ENCODE data around the gene PHLDB3. TPM values are rescaled to one million over a fixed set of nuclear protein-coding genes. Genes with fewer than 3 reads are reported as not detected.
"Not testable (repeated sequence)": the region's sequence is repeated elsewhere in the genome, so short reads cannot be mapped to it uniquely, and the experiment has no call there.

PHLDB3 gene
- total RNA-seq, 4 donors from 2014 or later, result 45.3 to 92.8 (median 61.9) TPM

GRCh38 chr19:43439709-43440063, 64.9 kb downstream of the PHLDB3 start:
- no peaks in the 10 kb centered on the region for H3K9me3 ChIP-seq
- no peak overlapping the region for H3K4me3 ChIP-seq
- peaks cover 6 to 22% (median 14%) of the 10 kb centered on the region in 3 donors for H3K4me1 ChIP-seq
- TF ChIP-seq POLR2A (IDR thresholded peaks at IDR 0.05) (no peak), CTCF (IDR thresholded peaks at IDR 0.05) (no peak)
- H3K27me3 ChIP-seq, result no peaks in the 10 kb centered on the region
- no peaks in the 10 kb centered on the region for H3K36me3 ChIP-seq
- DNase-seq, result no peak
- peak overlapping the region in 3 of 4 donors; percentile 31 to 83 (median 45) for H3K27ac ChIP-seq
- intact Hi-C loops (cut with DNase I), result no loop called here

- Histone ChIP-seq H3K9me3 (no peaks in the 10 kb centered on the region), H3K36me3 (no peaks in the 10 kb centered on the region), H3K27me3 (no peaks in the 10 kb centered on the region), H3K27ac (peak overlapping the region; percentile 52 to 83 (median 60)), H3K4me1 (peaks cover 6 to 22% (median 14%) of the 10 kb centered on the region in 3 donors), H3K4me3 (no peak overlapping the region)
- intact Hi-C loops (cut with DNase I), result no loop called here
- WGBS, 2 donors, result 15 to 49% methylated on average over 2 to 4 of the region's 14 CpGs
- TF ChIP-seq POLR2A (IDR thresholded peaks at IDR 0.05) (no peak), CTCF (IDR thresholded peaks at IDR 0.05) (no peak)
- no peak for DNase-seq
Measured at GRCh38 chr19:43439032-43439708, 65.4 kb downstream of the PHLDB3 start.

GRCh38 chr19:43438291-43439031, 66.1 kb downstream of the PHLDB3 start:
- no peak overlapping the region for H3K4me3 ChIP-seq
- H3K4me1 ChIP-seq, result peaks cover 6 to 22% (median 14%) of the 10 kb centered on the region in 3 donors
- 22 to 26% methylated on average over 8 to 9 of the region's 9 CpGs for WGBS, 2 donors
- no peak for DNase-seq
- H3K27me3 ChIP-seq, result no peaks in the 10 kb centered on the region
- no peaks in the 10 kb centered on the region for H3K9me3 ChIP-seq
- no peaks in the 10 kb centered on the region for H3K36me3 ChIP-seq
- intact Hi-C loops (cut with DNase I), result no loop called here
- peak overlapping the region; percentile 52 to 83 (median 60) for H3K27ac ChIP-seq
- TF ChIP-seq POLR2A (IDR thresholded peaks at IDR 0.05) (no peak), CTCF (IDR thresholded peaks at IDR 0.05) (no peak)

GRCh38 chr19:43437712-43438111, 66.8 kb downstream of the PHLDB3 start:
- Histone ChIP-seq H3K9me3 (no peaks in the 10 kb centered on the region), H3K4me3 (no peak overlapping the region), H3K27ac (no peak overlapping the region), H3K36me3 (no peaks in the 10 kb centered on the region), H3K4me1 (peaks cover 6 to 30% (median 14%) of the 10 kb centered on the region in 3 donors), H3K27me3 (no peaks in the 10 kb centered on the region)
- TF ChIP-seq CTCF (IDR thresholded peaks at IDR 0.05), result no peak
- TF ChIP-seq POLR2A (IDR thresholded peaks at IDR 0.05), result no peak
- 86% methylated on average over 4 of the region's 6 CpGs; no CpG with 5 or more reads in 1 of the 2 donors for whole genome bisulfite sequencing, 2 donors
- no peak for DNase-seq
- intact Hi-C loops (cut with DNase I), result no loop called here

GRCh38 chr19:43437284-43437683, 67.3 kb downstream of the PHLDB3 start:
- intact Hi-C loops (cut with DNase I); H3K36me3 ChIP-seq; DNase-seq; H3K4me3 ChIP-seq; H3K9me3 ChIP-seq; H3K27me3 ChIP-seq; H3K27ac ChIP-seq: not testable (repeated sequence)
- peaks cover 6 to 30% (median 14%) of the 10 kb centered on the region in 3 donors for H3K4me1 ChIP-seq
- 87 to 89% methylated on average over 11 of the region's 11 CpGs for WGBS, 2 donors

Data from esophagus squamous epithelium (tissue), 5 donors.